ENCODE results near the gene FBXO5.
A peak's percentile ranks its signal among the peaks of the same experiment; 100 is the strongest.
"Not testable (repeated sequence)": the region's sequence is repeated elsewhere in the genome, so short reads cannot be mapped to it uniquely, and the experiment has no call there.

The FBXO5 gene, protein sequence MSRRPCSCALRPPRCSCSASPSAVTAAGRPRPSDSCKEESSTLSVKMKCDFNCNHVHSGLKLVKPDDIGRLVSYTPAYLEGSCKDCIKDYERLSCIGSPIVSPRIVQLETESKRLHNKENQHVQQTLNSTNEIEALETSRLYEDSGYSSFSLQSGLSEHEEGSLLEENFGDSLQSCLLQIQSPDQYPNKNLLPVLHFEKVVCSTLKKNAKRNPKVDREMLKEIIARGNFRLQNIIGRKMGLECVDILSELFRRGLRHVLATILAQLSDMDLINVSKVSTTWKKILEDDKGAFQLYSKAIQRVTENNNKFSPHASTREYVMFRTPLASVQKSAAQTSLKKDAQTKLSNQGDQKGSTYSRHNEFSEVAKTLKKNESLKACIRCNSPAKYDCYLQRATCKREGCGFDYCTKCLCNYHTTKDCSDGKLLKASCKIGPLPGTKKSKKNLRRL

GRCh38 chr6:152982904-152983636 is at the start of gene FBXO5:
FBXO5 (minus strand) TSS chr6:152983041; CDS start chr6:152982959, 82 bp downstream.
- peak; percentile 94 for DNase-seq

DNA sequence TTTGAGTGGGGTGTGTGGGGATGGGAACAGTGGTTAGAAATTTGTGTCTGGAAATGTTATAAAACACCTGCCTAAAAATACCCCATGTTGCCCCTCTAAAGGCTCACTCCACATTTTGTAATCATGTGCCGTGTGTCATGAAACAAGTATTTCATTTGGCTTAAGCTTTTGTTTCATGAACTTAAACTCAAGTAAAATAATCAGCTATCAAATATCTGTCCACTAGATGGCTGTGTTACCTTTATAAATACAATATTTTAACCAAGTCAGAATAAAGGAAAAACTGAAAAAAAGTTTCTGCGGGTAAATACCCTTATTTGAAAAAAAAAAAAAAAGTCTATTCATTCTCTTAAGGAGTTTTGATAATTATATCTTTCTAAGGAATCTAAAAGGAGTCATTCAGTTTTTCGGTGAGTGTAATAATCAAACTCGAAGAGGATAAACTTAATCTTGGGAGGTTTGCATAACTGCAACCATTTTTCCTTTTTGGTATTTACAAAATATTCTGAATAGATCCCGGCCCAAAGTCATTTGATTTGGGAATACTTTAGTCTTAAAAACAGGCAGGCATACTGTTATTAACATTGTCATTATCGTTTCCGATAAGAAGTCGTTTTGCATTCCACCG is 49.5 kb upstream of the FBXO5 start:
- no peak for DNase-seq

- no peak for DNase-seq
Measured at GRCh38 chr6:153031335-153031955, 48.6 kb upstream of the FBXO5 start.

- DNase-seq, result no peak
Measured at GRCh38 chr6:153028963-153029362, 46.1 kb upstream of the FBXO5 start.

GRCh38 chr6:153028286-153028685 is 45.4 kb upstream of the FBXO5 start:
- DNase-seq, result no peak

DNA sequence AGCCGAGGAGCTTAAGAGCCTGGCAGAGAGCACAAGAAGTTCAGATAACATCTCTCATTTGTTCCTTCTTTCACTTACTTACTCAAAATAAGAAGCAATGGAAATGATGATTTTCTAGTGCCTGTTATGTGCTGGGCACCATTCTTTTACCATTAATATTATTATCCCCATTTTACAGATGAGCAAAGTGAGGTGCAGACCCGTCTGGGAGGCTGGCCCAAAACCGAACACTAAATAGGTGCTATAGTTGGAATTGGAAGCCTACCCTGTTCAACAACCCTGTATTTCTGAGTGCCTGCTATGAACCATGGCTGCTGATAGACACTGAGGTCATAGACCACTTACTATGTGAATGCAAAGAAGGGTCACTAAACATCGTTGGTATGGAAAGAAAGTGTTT is 44.6 kb upstream of the FBXO5 start:
- DNase-seq, result no peak

- no peak for DNase-seq
Measured at GRCh38 chr6:153024709-153025017, 41.8 kb upstream of the FBXO5 start.

- DNase-seq, result no peak
Measured at GRCh38 chr6:153023977-153024708, 41.3 kb upstream of the FBXO5 start.

- no peak for DNase-seq
Measured at GRCh38 chr6:153018355-153018754, 35.5 kb upstream of the FBXO5 start.

DNA sequence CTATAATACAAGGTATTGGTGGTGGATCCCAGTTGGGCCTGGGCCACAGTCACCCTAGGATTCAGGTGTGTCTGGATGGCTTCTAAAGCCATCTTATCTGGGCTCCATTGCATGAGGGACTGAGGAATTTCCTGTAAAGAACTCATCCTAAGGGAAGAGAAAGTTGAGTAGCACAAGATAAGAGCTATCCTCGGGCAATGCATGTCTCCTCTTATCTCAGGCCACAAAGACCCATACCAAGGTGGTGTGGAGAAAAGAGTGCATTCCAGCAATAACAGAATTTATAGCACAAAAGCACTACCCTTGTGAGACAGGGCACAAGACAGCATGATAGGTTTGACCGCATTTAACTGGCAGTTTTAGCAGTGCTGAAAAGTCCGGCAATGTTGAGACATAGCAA is 34.0 kb upstream of the FBXO5 start:
- no peak for DNase-seq

- DNase-seq, result no peak
Measured at GRCh38 chr6:153015094-153015640, 32.3 kb upstream of the FBXO5 start.

DNA sequence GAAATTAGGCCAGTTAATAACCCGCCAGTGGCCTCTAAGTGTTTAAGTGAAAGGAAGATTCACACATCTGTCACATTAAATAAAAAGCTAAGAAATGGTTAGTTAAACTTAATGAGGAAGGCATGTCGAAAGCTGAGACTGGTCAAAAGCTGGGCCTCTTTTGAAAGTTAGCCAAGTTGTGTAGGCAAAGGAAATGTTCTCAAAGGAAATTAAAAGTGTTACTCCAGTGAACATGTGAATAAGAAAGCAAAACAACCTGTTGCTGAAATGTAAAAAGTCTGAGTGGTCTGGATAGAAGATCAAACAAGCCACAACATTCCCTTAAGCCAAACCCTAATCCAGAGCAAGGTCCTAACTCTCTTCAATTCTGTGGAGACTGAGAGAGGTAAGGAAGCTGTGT is 30.6 kb upstream of the FBXO5 start:
- no peak for DNase-seq

GRCh38 chr6:153012856-153013255 is 30.0 kb upstream of the FBXO5 start:
- no peak for DNase-seq

GRCh38 chr6:153003366-153003690 is 20.5 kb upstream of the FBXO5 start:
- no peak for DNase-seq

GRCh38 chr6:153002613-153003365 is 19.9 kb upstream of the FBXO5 start, which contains the start of gene MTRF1L:
MTRF1L (minus strand) TSS chr6:153002709; CDS start chr6:153002685, 24 bp downstream.
- DNase-seq, result peak; percentile 94

DNA sequence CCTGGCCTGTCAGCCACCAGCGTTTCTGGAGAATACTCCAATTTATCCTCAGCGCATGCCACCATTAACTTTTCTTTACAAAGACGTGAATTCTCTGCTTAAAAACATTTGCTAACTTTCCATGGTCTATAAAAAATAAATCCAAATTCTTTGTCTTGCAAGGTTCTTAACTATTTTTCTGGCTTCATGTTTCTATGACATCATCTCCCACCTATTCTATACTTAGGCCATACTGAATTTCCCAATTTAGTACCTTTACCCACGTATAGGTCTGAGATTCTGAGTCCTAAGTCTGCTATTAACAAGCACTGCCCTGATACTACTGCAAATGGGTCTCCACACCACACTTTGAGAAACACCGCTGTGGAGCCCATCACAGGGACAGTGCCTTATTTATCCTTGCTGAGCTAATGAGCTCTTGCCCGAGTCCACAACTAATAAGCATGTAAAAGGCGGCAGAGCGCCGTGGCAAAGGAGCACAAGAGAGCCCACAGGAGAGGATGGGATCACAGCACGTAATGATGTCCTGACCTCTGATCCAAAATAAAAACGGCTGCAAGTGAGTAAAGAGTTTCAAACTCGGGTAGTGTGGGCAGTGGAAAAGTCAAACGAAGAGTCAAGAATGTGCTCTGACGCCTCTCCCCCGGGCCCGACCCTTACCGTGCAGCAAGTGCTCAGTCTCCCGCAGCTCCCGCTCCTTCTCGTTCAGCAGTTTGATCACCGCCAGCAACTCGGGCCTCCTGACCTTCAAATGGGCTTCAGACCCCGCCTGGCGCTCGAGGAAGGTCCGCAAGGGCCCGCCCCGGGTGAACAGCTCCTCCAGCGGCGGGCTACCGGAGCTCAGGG is 19.1 kb upstream of the FBXO5 start:
- no peak for DNase-seq

GRCh38 chr6:153000790-153001189 is 17.9 kb upstream of the FBXO5 start:
- DNase-seq, result not testable (repeated sequence)

GRCh38 chr6:153000243-153000642 is 17.4 kb upstream of the FBXO5 start:
- no peak for DNase-seq

DNA sequence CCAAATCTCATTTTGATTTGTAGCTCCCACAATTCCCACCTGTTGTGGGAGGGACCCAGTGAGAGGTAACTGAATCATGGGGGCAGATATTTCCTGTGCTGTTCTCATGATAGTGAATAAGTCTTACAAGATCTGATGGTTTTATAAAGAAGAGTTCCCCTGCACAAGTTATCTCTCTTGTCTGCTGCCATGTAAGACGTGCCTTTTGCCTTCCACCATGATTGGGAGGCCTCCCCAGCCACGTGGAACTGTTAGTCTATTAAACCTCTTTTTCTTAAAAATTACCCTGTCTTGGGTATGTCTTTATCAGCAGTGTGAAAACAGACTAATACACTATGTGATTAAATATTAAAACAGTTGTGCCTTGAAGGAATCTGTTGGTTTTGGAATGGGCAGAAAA is 16.7 kb upstream of the FBXO5 start:
- not testable (repeated sequence) for DNase-seq

DNA sequence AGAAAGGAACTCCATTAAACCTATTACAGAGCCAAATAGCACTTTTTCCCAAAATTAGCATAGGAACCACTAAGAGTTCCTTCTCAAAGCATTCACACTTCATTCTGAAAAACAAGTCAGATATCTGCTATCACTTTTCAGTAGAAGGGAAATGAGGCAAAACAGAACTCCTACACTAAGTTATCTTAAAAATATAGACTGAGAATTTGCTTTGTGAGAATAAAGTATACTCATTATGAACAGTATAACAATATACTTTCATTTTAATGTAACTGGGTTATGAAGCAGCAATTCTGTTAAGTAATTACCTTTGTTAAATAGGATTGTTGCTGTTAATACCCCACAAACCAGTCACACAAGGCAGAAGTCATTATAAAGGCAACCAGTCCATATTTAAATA is 11.0 kb upstream of the FBXO5 start:
- DNase-seq, result no peak

- DNase-seq, result no peak
Measured at GRCh38 chr6:152993431-152993830, 10.6 kb upstream of the FBXO5 start.

Data from DMS 273 treated with DMSO at 0.1 percent for 48 hours (cell line).